Measurements from ENCODE around the gene HSP90AA1.

DNA sequence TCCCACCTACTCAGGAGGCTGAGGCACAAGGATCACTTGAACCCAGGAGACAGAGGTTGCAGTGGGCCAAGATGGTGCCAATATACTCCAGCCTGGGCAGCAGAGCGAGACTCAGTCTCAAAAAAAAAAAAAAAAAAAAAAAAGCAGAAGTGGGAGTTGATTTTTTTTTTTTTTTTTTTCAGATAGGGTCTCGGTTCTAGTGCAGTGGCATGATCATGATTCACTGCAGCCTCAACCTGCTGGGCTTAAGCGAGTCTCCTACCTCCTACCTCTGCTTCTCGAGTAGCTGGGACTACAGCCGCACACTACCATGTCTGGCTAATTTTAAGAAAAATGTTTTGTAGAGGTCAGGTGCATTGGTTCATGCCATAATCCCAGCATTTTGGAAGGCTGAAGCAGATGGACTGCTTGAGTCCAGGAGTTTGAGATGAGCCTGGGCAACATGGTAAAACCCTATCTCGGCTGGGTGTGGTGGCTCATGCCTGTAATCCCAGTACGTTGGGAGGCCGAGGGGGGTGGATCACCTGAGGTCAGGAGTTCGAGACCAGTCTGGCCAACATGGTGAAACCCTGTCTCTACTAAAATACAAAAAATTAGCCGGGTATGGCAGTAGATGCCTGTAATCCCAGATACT, 16.3 kb upstream of the HSP90AA1 start:
- TF ChIP-seq, protein P1, sequence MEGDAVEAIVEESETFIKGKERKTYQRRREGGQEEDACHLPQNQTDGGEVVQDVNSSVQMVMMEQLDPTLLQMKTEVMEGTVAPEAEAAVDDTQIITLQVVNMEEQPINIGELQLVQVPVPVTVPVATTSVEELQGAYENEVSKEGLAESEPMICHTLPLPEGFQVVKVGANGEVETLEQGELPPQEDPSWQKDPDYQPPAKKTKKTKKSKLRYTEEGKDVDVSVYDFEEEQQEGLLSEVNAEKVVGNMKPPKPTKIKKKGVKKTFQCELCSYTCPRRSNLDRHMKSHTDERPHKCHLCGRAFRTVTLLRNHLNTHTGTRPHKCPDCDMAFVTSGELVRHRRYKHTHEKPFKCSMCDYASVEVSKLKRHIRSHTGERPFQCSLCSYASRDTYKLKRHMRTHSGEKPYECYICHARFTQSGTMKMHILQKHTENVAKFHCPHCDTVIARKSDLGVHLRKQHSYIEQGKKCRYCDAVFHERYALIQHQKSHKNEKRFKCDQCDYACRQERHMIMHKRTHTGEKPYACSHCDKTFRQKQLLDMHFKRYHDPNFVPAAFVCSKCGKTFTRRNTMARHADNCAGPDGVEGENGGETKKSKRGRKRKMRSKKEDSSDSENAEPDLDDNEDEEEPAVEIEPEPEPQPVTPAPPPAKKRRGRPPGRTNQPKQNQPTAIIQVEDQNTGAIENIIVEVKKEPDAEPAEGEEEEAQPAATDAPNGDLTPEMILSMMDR (conservative IDR thresholded peaks at IDR 0.05; ENCODE audit: low read length), result no peak
- no peak for TF ChIP-seq EZH2phosphoT487 (IDR thresholded peaks at IDR 0.05; ENCODE audit: borderline replicate concordance)

Measured in Loucy (cell line).